HG03025 (cell line): ENCODE data around the gene TARBP1.
A peak's percentile ranks its signal among the peaks of the same experiment; 100 is the strongest.

ENCODE experiments used
- ATAC-seq: cut with Tn5 transposase; IDR thresholded peaks from one replicate; pipeline ENCODE4 v1.9.1; 2021; ENCODE audit warnings: mild to moderate bottlenecking, moderate library complexity; ENCODE audit not compliant: unreplicated experiment, low FRiP score

TARBP1 gene

DNA sequence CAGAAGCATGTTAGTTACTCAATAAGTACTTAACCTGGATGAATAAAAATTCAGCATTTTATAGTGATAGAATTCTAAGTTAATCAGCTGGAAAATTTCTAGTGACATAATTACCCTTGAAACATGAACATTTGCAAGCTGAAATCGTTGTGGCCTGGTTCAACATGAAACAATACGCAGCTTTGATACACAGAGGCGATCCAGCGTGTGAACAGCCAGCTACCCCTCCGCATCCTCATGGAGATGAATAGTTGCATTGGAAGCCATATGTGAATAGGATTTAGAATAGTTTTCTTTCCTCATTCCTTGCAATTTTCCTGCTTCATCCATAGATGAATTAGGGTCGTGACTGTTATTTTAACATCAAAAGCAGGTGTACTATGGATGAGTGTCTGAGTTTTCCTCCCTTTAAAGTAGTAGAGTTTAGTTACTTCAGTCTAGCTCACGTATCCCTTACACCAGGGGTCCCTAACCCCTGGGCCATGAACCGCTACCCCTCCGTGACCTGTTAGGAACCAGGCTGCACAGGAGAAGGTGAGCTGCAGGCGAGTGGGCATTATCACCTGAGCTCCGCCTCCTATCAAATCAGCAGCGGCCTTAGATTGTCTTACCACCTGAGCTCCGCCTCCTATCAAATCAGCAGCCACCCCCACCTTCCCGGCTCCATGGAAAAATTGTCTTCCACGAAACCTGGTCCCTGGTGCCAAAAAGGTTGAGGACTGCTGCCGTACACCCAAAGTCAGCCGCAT is 6.2 kb upstream of the TARBP1 start:
- ATAC-seq, result no peak

DNA sequence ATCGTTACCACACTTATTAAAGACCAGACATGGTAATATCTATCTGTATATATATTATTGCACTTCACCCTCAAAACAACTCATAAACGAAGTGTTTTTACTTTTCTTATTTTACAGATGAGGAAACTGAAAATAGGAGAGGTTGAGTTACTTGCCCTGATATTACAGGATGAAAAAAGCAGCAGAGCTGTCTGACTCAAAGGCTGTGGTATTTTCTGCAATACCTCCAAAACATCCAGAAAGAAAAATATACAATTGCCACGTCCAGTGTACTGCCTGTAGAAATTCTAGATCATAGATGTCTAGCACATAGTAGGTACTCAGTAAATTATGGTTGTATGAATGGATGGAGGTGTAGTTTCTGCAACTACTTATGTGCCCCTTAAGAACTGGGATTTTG is 5.2 kb upstream of the TARBP1 start:
- ATAC-seq, result no peak

DNA sequence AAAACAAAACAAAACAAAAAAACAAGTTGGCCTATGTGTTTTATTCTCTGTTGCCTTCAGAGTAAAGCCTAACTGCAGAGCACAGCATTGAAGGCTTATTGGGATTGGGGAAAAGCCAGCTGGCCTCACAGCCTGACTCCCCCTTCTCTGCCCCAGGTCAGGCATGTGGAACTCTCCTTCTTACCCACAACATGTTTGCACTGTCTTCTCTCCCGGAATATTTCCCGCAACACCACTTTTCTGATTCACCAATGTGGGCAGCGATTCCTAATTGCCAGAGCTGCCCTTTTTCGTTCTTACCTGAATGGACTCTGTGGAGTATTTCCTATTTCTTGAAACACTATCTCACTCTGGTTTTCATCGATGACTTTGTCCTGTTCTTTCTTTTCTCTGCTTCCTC is 2.8 kb upstream of the TARBP1 start:
- ATAC-seq, result no peak

DNA sequence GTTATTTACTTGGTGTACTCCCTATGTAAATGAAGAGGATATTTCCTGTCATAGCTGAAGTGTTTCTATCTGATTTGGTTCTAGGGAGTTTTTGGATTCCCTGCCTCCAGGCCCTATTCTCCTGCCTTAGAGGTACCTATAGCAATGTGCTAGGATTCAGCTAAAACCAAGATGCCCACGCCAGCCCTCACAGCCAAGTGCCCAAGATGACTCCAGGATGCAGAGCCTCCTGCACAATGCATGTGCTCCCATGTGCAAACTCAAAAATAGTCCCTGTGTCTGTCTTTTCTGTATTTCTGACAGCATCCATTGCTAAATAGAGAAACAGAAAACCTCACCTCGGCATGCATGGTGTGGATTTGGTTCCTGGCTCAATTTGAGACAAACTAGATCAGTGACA is 887 bp upstream of the TARBP1 start:
- no peak for ATAC-seq

DNA sequence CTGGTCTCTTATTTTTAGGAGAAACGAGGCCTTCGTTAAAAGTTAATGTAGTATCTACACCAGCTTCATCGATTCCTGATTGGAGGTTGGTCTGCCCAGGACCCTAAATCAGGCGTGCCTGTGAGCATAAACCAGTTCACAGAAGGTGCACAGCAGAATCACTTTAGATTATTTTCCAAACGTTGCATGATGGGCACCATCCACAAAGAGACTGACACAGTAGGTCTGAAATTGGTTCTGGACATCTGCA is 256 bp upstream of the TARBP1 start:
- no peak for ATAC-seq

DNA sequence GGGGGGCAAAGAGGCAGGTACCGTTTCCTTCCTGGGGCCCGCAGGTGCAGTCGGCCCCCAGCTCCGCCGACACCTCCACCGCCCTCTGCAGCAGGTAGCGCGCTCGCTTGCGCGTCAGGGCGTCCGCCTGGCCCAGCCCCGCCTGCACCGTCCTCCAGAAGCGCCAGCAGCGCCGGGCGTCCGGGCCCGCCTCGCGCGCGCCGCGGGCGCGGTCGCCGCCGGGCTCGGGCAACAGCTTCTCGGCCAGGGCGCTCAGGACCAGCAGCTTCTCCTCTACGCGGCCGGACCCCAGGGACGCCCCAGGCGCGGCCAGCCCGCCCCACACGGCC is 863 bp downstream of the TARBP1 start:
- peak; percentile 63 for ATAC-seq

DNA sequence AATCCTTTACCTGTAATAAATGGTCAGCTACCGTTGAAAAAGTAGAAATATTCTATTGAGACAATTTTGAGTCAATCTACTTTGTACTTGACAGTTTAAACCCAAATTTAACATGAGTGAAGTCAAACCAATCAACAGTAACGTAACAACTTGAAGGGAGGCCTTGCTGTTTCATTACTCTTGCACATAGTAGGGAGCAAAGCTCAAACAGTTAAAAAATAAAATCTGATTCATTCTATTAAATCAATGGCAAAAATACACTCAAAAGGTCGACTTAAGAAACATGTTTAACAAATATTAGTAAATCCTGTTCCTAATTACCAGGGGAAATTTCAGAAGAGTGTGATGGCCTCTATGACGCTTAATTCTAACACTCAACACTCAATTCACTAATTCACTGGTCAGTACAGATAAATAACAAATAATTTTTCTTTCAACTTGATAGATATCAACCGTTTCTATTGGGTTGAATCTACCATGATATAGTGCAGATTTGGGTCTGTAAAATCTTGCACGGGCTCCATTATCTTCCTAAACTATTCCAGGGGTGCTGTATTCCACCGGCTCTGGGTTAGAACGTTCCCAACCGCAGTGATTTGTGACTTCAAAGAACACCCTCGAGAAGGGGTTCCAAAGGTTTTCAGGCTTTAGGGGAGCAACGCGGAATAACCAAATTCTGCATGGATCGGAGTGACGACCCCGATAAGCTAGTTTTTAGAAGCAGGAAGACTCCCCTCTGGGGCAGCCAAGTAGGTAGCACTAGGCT is 1.4 kb downstream of the TARBP1 start:
- ATAC-seq, result no peak

DNA sequence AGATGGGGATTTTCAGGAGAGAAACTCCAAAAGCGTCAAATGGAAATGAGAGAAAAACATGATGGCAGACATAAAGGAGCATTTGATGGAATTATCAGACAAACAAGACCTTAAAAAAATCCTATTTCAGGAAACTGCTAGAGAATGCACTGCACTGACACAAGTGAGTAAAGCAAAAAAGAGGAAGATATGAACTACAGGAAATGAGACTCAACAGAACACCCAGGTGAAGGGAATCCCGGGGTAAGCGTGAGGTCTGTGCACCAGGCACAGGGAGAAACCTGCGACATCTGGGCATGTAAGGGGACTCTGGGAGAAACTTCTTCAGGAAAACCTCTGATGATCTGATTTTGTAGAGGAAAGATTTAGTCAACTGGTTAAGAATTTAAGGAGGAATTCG is 2.8 kb downstream of the TARBP1 start:
- ATAC-seq, result no peak

DNA sequence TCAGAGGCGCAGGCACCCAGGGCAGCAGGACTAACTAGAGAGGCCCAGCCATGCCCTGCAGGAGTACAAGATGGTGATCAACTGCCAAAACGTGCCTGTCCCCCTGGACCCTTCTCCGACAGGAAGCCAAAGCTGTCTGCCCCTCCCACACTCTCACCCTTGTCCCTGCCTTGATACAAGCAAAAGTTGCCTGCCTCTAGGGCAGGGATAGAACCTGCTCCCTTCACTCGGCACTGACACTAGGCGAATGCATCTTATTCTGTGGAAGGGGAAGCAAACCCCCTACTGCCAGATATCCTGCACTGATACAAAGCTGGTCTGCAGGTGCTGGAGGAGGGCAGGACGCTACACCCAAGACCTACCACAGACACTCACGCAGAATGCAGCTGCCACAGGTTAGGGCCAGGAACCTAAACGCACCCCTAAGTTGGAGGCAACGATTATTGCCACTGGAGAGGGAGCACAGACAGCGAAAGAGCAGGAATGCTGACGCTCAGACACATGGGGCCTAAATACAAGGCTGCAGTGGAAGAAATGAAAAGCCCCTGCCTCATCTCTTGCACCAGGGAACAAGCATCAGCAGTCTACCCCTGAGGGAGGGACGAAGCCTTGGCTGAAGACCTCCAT is 3.7 kb downstream of the TARBP1 start:
- ATAC-seq, result no peak

DNA sequence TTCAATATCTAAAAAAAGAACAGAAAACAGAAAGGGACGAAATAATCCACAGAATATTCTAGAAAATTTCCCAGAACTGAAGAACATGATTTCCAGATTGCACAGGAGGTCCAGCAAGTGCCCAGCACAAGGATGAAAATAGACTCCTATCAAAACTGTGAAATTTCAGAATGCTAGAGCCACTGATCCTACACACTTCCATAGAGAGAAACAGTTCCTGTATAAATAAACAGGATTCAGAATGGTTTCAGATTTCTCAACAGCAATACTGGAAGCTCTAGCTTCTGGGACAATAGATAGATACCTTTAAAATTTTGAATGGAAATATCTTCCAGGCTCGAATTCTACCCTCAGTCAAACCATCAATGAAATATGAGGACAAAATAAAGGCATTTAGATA is 4.6 kb downstream of the TARBP1 start:
- ATAC-seq, result no peak

DNA sequence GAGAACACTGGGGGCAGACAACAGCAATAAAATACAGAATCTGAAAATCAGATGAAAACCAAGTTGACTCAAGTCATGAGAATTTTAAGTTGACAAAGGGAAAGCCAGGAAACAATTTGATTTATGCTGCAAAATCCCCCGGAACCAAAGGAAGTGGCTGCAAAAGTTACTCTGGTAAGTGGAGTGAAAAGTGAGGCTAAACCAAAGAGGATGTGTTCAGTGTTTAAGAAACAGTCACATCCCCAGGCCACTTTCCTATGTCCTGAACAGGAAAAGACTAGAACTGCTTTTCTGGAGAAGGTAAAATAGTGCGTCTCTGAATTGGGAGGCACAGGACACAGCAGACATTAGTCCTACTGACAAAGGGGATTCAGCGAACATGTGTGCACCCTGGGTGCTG is 5.9 kb downstream of the TARBP1 start:
- no peak for ATAC-seq

DNA sequence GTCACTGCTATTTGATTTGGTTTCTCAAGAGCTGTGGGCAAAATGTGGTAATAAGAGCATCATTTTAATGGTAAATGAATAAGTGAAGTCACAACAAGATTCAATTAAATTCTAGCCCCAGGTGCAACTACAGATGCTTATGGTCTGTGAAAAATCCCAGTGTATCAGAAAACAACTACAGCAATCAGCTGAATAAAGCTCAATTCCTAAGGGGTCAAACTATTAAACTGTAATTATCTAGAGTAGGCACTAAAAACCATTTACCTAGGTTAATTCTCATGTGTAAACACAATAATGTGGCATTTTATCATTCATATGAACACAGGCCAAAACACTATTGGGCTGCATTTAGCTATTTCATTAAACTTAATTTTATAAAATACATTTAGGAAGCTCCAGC is 9.6 kb downstream of the TARBP1 start:
- ATAC-seq, result no peak

DNA sequence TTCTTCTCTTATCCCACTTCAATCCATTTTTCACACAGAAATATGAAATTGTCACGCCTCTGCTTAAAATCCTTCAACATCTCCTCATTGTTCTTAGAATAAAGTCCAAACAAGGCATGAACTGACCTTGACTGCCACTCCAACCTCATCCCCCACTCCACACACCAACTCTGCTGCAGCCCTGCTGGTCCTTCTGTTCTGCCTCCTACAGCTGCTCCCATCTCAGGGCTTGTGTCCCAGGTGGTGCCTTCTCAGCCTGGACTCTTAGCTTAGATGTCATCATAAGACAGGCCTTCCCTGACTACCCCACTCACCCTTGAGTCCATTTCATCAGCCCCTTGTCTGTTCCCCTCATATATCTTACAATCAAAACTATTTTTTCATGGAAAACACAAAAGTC is 10.4 kb downstream of the TARBP1 start:
- no peak for ATAC-seq

DNA sequence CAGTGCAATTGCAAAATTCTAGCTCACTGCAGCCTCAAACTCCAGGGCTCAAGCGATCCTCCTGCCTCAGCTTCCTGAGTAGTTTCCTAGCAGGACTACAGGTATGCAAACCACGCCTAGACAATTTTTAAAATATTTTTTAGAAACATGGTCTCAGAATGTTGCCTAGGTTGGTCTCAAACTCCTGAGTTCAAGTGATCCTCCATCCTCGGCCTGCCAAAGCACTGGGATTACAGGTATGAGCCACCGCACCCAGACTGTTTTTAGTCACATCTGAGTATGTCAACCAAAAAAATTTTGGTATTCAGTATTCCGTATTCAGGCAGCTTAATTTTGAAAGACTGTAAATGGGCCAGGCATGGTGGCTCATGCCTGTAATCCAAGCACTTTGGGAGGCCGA is 11.2 kb downstream of the TARBP1 start:
- no peak for ATAC-seq

DNA sequence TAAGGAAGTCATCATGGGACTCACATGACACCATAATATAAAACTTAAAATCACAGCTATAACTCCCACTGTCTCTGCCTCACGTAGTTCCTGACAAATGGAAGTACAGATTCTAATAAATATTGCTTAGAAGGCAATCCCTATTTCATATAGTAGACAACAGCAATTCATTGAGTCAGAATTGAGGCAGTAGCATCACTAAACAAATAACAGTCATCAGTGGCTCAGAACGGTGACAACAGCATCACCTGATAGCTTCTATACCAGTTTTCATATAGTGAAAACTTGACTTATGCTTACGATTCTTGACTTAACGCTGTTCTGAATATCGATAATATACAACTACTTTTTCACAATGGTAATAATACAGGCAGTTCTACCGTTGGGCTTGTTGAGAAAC is 12.0 kb downstream of the TARBP1 start:
- no peak for ATAC-seq

DNA sequence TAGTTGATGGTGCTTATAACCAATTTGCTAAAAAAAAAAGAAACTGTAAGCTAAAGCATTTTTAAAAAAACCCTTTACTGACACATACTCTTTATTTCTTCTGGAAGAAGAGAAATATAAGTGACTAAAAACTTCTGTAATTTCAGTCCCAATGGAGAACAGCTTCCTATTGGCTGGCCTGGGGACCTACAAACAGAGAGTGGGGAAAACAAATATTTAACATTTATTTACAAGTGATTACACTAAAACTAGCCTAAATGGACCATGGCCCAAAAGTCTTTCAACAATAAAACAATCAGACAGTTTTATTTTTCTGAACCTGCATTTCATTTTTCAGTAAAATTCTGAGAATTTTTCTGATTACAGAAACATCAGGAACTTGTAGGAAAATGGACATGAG is 15.2 kb downstream of the TARBP1 start:
- no peak for ATAC-seq

DNA sequence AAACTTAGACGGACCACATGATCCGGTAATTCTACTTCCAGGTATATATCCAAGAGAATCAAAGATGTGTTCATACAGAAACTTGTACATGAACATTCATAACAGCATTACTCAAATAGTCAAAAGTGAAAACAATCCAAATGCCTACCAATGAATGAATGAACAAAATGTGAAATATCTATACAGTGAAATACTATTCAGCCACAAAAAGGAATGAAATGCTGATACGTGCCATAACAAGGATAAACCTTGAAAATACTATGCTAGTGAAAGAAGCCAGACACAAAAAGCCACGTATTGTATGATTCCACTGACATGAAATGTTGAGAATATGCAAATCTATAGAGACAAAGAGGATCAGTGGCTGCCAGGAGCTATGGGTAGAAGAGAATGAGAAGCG is 18.3 kb downstream of the TARBP1 start:
- ATAC-seq, result no peak

DNA sequence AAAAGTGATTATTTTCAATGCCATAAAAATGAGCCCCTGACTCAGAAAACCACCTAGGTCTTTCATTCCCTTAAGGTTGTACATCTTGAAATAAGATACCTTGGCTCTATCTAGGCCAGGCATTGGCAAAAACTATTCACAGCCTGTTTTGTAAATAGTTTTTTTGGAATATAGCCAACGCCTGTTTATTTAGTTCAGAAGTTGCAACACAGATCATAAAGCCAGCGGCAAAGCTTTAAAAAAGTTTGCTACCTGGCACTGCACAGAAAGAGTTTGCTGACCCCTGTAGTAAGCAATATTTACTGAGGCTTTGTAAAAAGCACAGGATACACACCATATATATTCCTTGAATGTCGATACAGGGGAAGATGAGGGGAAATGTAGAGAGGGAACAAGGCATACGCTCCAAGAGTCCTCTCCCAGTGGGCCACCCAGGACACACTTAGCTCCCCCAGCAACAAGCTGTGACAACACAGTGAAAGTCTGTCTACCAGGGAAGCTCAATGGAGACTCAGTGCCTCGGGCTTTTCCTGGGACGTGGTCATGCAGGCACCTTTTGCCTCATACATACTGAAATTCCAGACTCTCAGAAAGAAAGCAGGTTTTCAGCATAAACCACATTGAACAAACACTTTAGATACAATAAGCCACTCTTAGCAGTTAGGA is 20.5 kb downstream of the TARBP1 start:
- ATAC-seq, result no peak

DNA sequence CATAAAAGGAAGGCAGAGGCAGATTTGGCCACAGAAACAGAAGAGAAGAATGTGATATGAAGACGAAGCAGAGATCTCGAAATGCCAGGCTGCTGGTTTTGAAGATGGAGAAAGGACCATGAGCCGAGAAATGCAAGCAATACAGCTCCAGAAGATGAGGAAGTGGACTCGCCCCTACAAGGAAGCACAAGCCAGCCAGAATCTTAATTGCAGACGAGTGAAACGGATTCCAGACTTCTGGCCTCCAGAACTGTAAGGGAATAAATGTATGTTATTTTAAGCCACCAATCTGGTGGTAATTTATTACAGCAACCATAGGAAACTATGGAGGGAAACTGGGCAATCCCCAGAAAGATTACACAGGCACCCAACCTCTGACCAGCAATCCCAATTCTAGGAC is 24.1 kb downstream of the TARBP1 start:
- no peak for ATAC-seq

DNA sequence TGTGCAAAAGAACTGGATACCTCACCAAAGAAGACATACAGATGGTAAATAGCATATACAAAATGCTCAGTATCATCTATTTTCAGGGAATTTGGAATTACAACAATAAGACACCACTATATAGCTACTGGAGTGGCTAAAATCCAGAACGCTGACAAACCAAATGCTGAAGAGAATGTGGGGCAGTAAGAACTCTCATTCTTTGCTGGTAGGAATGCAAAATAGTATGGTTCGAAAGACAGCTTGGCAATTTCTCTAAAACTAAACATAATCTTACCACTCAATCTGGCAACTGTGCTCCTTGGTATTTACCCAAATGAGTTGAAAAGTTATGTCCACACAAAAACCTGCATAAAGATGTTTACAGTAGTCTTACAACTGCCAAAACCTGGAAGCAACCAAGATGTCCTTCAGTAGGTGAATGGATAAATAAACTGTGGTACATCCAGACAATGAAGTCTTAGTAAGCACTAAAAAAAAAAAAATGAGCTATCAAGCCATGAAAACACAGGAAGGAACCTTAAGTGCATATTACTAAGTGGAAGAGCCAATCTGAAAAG is 26.5 kb downstream of the TARBP1 start:
- ATAC-seq, result no peak

DNA sequence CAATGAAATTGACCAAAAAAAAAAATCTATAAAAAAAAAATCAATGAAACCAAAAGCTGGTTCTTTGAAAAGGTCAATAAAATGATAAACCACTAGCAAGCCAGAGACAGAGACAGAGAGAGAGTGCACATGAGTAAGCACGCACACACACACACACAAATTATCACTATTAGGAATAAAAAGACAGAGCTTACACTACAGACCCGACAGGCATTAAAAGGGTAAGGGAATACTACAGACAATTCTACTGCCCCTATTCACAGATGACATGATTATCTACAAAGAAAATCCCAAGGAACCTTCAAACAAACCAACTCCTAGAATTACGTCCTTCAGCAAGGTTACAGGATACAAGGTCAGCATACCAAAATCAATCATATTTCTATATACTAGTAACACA is 38.6 kb downstream of the TARBP1 start:
- no peak for ATAC-seq
